GM19468 (cell line): ENCODE measurements around the gene TLR4.

Experiments used
- ATAC-seq: cut with Tn5 transposase; IDR thresholded peaks from one replicate; pipeline ENCODE4 v1.9.1; 2021; ENCODE audit warnings: mild to moderate bottlenecking, moderate library complexity, moderate number of reproducible peaks; ENCODE audit not compliant: unreplicated experiment; ENCODE audit errors: extremely low read depth

Gene TLR4

DNA sequence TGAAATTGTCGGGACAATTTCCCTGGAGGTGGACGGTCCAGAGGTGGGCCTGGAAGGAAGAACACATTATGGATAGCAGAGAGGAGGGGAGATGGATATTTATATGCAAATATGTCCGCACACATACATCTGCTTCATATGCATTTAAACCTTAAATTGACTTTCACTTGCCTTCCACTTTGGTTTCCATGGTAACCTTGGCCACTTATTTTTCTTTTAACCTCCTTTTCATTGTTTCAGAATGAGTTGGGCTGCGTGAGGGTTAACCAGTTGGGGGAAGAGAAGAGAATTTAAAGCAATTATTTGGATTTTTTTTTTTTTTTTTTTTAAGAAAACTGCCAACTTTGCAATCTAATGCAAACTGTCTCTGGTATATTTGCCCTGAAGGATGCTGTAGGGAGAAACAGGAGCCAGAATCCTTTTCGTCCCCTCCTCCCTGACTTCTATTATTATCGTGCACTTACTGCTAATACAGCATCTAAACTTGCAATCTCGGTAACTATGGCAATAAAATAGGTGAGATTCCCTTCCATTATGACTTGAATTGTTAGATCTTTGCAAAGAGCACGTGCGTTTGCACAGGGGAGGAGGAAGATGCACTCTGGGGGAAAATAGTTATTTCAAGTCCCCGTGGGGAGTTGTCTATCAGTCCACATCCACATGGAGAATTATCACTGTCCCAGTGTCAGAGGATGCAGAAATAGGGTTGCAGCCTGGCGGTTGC, 35.6 kb downstream of the TLR4 start:
- ATAC-seq = no peak

DNA sequence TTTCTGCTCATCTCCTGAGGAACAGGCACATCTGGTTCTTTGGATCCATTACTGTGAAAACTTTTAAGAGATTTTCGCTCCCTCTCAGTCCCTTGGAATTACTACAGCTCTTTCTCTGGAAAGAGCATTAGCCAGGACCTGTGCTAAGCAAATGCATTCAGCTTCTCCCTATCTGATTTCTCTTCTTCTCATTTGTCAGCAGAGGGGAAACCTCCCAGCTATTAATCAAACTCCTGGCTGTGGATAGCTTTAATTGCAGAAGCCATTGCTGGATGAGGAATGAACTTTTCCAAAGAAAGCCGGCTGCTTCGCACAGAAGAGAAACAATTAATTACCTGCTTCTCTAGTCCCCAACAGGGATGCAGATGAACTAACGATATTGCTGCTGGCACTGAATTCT, 37.9 kb downstream of the TLR4 start:
- ATAC-seq = no peak

DNA sequence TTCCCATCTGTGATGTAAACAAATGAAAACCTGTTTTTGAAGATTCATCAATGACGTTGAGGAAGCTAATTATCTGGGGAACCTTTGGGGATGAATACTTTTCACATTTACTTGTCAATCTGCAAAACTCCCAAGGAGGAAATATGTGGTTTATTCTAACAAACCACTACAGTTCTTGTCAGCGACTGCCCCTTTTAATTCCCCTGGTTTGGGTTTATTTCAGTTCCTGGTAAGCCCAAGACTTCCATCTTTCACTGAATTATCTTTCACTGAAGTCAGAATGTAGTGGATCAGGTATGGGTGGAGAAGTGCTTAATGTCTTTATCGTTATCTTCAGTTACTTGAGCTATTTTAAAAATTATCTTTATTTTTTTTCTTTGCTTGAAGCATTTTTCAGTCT, 40.2 kb downstream of the TLR4 start:
- ATAC-seq = no peak

DNA sequence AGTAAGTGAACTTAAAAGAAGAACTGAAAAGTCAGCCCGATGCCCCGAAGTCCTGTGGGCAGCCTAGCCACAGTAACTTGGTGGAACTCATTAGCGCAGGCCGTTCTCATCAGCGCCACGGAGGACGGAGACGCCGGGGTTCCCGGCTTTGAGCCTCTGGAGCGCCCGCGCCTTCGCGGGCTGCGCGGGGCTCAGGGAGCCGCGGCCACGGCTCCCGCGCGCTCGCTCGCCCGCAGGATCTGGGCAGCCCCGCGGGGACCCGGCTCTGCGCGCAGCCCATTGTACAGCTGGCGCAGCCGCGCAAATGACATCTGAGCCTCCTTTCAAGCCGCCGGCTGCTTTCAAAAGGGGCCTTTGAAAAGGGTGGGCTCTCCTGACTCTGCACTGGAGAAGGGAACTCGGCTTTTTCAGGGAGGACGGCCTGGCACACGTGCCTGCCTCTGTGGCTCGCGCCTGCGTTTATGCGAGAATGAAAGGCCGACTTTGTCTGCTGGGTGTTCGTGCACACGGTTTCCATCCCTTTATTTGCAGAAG, 40.7 kb downstream of the TLR4 start:
- no peak for ATAC-seq

DNA sequence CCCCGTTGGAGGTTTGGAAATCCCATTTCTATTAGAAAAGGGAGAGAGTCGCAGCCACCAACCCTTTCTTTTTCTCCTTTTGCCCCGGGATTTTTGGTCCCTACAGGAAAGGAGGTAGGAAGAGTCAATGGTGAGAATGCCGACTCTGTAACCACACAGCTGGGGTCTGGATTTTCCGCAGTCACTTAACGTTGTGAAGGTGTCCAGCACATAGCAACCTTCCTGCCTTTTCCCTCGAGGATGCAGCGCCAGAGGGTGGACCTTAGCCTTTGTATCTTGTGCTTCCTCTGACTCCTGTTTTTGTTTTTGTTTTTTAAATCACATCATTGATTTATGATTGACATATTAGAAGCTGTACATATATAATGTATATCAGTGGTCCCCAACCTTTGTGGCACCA, 41.4 kb downstream of the TLR4 start:
- no peak for ATAC-seq

DNA sequence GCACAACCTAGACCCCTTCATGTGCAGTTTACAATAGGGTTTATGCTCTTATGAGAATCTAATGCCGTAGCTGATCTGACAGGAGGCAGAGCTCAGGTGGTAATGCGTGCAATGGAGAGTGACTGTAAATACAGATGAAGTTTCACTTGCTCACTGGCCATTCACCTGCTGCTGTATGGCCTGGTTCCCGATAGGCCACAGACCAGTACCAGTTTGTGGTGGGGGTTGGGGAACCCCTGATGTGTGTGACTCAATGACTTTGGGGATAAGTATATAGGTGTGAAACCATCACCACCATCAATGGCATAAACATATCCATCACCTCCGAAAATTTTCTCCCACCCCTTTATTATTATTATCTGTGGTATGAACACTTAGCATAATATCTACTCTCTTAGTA, 42.1 kb downstream of the TLR4 start:
- no peak for ATAC-seq

DNA sequence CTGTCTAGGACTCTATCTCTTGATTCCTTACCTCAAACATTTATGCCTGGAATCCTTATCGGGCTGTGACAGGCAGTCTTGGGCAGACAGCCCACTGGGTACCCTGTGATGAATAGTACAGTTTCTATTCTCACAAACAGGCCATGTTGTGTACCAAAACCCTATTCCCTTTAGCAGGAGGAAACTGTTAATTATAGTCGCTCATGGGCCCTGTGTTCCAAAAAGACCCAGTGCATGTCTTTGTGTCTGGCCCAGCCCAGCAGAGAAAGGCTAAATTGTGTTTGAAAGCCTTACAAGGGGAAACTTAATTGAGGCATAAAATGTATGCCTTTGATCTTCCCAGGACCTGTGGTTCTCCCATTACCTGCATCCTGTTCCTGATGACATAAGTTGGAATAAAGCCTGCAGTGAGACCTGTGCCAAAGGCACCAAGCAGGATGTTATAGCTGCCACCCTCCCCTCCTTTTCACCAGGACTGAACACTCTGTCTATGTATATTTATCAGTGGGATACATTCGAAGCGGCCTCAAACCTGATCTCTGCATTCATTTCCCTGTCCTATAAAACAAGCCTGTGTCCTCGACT, 43.3 kb downstream of the TLR4 start:
- no peak for ATAC-seq

DNA sequence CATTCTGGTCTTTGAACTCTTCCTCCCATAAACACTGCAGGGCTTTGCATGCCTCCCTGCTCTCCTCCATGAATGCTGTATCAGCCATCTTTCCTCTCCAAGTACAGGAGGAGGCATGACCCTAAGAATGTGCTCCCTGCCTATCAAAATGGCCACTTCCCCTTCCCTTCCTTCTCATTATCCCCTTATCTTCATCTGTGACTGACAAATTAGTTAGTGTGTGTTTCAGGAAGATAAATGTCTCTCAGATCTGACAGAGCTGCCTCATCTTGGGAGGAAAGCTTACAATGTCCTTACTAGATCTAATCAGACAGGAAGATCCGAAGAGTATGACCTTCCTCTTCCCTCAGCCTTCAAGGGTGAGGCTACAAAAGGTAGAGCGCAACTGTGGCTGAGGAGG, 46.2 kb downstream of the TLR4 start:
- ATAC-seq = no peak

DNA sequence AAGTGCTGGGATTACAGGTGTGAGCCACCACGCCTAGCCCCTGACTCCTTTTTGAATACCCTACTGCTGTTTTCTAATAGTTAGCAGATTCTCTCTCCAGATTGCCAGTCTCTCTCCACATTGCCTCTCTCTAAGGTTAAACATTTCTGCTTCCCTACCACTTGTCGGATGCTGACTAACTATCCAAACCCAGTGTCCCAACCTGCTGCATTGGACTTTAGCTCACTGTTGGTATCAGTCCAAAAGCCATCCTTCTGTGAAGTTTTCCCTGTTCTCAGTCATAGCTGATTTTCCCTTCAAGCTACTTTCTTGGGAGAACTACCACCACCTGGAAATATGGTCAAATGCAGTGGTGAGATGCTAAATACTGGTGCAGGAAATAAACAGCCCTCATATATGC, 48.7 kb downstream of the TLR4 start:
- ATAC-seq = no peak

DNA sequence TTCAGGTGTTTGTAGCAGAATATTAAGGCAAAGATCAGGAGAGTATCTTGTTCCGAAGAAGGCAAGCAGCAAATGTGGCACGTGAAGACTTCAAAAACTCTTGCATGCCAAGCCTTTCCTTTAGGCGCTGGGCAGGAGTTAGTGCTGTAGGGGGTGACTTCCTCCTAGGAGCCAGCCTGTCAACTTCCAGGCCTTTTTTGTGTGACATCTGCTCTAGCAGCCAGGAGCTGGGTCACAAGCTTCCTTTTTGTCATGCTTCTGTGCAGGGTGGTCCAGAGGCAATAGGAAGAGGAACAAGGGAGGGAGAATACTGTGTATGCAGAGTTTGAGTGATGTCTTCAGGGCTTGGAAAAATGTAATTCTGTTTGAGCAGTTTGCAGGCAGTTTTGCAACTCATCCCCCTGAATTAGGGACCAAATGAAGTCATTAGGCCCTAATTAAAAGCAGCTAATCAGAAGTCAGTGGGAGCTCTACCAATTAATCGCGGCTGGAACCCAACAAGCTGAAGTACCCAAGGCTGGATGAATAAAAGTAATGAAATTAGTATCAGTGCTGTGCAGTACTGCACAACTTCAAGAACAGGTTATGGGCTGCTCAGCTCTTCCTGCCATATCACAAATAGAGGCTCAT, 53.5 kb downstream of the TLR4 start:
- no peak for ATAC-seq

DNA sequence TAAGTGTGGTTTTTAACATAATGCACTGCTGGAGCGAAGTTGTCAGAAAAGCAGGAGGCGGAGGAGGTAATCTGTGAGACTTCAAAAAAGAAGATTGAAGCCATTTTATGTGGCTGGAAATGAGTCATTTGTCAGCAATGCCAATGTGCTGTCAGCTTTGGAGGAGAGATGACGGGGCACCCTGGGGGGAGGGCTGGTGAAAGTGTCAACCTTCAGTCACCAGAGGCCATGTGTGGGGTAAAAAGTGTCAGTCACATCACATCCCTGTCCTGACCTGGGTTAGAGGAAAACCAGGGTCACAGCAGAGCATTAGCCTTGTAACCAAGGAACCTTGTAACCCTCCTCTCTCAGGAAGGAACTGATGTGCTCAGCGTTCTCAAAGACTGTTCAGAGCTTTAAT, 59.1 kb downstream of the TLR4 start:
- no peak for ATAC-seq

DNA sequence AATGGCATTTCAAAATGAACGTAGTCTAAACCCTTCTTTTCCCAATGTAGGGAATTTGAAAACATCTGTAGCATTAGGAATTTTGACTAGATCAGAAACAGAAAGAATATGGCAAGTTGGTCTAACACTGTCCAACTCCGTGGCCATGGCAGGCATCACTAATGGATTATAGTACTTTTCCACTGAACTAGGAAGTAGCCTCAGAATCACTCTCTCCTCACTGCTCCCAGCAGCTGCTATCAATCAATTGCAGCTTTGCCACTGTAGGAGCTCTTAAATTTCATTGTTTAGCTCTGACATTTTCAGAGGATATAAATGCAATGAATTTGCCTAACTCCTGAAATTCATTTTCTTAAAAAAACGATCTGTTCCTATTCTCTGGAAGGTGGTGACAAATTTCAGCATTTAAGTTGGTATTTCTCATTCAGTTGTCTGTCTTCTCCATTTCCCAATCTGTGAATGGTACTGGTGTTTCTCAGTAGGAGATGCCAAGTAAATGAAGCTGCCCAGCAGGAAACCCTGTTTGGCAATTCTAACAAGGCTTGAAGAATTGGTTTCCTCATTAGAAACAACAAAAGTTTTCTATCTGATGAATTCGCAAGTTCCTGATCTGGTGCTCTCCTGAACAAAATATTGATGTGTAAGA, 64.7 kb downstream of the TLR4 start:
- no peak for ATAC-seq

DNA sequence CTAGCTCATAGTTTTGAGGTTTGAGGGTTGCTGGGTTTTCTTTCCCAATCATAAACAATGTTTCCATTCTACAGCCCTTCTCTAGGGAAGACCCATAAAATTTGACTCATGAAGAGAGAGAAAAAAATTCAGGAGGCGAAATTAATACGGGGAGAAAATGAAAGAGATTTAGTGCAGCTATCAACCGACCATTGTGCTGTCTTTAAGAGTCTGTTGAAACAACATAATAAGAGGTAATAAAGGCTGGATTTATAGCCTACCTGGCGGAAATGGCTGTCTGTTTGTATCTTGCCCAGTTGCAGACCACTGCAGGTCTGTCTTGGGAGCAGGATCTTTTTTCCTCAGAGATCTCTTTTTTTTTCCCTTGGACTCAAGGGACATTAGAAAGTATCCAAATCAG, 66.9 kb downstream of the TLR4 start:
- no peak for ATAC-seq

DNA sequence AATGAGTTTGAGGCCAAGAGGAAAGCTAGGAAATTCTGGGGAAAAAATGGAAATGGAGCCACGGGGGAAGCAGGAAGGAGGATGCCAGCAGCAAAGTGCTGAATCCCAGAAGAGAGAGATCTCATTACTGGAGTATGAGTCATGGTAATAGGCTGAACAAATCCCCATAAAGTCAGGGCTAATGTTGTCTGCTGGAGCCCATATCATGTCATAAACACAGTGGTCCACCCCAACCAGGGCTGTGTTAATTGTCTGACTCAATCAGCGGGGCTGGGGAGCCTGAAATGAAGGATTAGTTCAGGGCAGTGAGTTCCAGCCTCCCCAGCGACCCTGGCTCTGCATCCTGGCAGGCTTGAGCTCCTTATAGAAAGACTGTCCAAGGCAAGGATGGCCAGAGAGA, 68.8 kb downstream of the TLR4 start:
- ATAC-seq = no peak
